ENCODE results near the gene SMIM27.

DNA sequence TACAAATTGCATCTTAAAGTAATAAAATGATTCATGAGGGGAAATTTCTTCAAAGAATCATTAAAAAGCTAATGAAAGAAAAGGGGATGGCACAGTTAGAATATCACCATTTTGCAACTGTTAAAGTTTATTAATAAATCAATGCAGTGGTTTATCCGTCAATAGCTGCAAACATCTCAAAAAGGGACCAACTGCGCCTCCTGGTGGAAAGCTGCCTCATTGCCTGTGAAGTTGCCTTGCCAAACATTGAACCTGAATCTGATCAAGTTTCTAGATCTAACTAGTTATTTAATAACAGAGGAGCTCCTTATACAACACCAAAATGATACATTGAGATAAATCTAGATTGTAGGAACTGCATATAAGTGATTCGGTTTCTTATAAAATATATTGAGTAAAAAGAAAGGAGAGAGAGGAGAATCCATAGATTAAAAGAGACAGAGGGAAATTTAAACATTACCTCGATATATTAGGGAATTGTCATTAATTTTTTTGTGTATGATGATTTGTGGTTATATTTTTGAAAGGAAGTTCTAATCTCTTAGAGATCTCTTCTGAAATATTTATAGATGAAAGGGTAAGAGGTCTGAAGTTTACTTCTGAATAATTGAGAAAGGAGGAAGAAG lies 27.7 kb downstream of the SMIM27 start:
- TF ChIP-seq, protein P1, sequence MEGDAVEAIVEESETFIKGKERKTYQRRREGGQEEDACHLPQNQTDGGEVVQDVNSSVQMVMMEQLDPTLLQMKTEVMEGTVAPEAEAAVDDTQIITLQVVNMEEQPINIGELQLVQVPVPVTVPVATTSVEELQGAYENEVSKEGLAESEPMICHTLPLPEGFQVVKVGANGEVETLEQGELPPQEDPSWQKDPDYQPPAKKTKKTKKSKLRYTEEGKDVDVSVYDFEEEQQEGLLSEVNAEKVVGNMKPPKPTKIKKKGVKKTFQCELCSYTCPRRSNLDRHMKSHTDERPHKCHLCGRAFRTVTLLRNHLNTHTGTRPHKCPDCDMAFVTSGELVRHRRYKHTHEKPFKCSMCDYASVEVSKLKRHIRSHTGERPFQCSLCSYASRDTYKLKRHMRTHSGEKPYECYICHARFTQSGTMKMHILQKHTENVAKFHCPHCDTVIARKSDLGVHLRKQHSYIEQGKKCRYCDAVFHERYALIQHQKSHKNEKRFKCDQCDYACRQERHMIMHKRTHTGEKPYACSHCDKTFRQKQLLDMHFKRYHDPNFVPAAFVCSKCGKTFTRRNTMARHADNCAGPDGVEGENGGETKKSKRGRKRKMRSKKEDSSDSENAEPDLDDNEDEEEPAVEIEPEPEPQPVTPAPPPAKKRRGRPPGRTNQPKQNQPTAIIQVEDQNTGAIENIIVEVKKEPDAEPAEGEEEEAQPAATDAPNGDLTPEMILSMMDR (IDR thresholded peaks at IDR 0.05; ENCODE audit: low read length) = peak; percentile 93
- TF ChIP-seq EZH2phosphoT487 (IDR thresholded peaks at IDR 0.05; ENCODE audit: low read length) = no peak
